Epithelial cell of esophagus (primary cell): ENCODE measurements around the gene KRT33A.
A peak's percentile ranks its signal among the peaks of the same experiment; 100 is the strongest.

Experiments
- DNase-seq: peaks from one replicate; pipeline ENCODE4 v3.0.0; 2010; ENCODE audit warnings: low read depth
- H3K4me3 ChIP-seq: 2 replicates; pipeline ENCODE4 v1.5.1; 2011; ENCODE audit warnings: mild to moderate bottlenecking, low read length, control low read depth
- CTCF ChIP-seq: IDR thresholded peaks from 2 replicates; pipeline ENCODE4 v1.5.1; 2011; ENCODE audit warnings: low read depth, mild to moderate bottlenecking, low read length, control low read depth, inconsistent platforms; ENCODE audit not compliant: insufficient read depth; ENCODE audit errors: missing control alignments

Gene KRT33A

GRCh38 chr17:41334385-41335305 lies 16.0 kb downstream of the KRT33A start:
- TF ChIP-seq CTCF: no peak
- DNase-seq: no peak
- H3K4me3 ChIP-seq: no peak overlapping the region

GRCh38 chr17:41333836-41334235 lies 16.8 kb downstream of the KRT33A start:
- no peak for TF ChIP-seq CTCF

GRCh38 chr17:41333098-41333497 lies 17.5 kb downstream of the KRT33A start:
- no peak for TF ChIP-seq CTCF
- no peak overlapping the region for H3K4me3 ChIP-seq
- DNase-seq: no peak

More at GRCh38 chr17:41333836-41334235, 16.8 kb downstream of the KRT33A start:
- no peak for DNase-seq
- H3K4me3 ChIP-seq: no peak overlapping the region

- H3K4me3 ChIP-seq: no peak overlapping the region
- TF ChIP-seq CTCF: no peak
- DNase-seq: no peak
These were observed 18.4 kb downstream of the KRT33A start for GRCh38 chr17:41332239-41332638.

GRCh38 chr17:41331606-41332005 lies 19.0 kb downstream of the KRT33A start:
- TF ChIP-seq CTCF: no peak
- DNase-seq: no peak
- no peak overlapping the region for H3K4me3 ChIP-seq

- TF ChIP-seq CTCF: peak; percentile 89
- H3K4me3 ChIP-seq: no peak overlapping the region
- DNase-seq: peak; percentile 72
These were observed 21.2 kb downstream of the KRT33A start for GRCh38 chr17:41329279-41329948.
